BLaER1 (cell line): Measurements from ENCODE around the gene MEIS2.

ENCODE experiments used
- H3K27ac ChIP-seq: shearing (Covaris generic); formaldehyde crosslinking; 2 replicates; pipeline ENCODE4 v1.8.1; 2022
- H3K27me3 ChIP-seq: shearing (Covaris generic); formaldehyde crosslinking; 2 replicates; pipeline ENCODE4 v1.8.1; 2022
- H3K36me3 ChIP-seq: shearing (Covaris generic); formaldehyde crosslinking; 2 replicates; pipeline ENCODE4 v1.8.1; 2022
- H3K4me1 ChIP-seq: shearing (Covaris generic); formaldehyde crosslinking; 2 replicates; pipeline ENCODE4 v1.8.1; 2022
- H3K4me2 ChIP-seq: shearing (Covaris generic); formaldehyde crosslinking; 2 replicates; pipeline ENCODE4 v1.8.1; 2022
- H3K4me3 ChIP-seq: shearing (Covaris generic); formaldehyde crosslinking; 2 replicates; pipeline ENCODE4 v1.8.1; 2022
- H3K9ac ChIP-seq: shearing (Covaris generic); formaldehyde crosslinking; 2 replicates; pipeline ENCODE4 v1.8.1; 2022
- H3K9me3 ChIP-seq: shearing (Covaris generic); formaldehyde crosslinking; 2 replicates; pipeline ENCODE4 v1.8.1; 2022
- H4K20me1 ChIP-seq: shearing (Covaris generic); formaldehyde crosslinking; 2 replicates; pipeline ENCODE4 v1.8.1; 2022
- Cebpa-rat ChIP-seq: shearing (Covaris generic); IDR thresholded peaks from 2 replicates; pipeline ENCODE4 v1.8.1; 2022

Gene MEIS2

DNA sequence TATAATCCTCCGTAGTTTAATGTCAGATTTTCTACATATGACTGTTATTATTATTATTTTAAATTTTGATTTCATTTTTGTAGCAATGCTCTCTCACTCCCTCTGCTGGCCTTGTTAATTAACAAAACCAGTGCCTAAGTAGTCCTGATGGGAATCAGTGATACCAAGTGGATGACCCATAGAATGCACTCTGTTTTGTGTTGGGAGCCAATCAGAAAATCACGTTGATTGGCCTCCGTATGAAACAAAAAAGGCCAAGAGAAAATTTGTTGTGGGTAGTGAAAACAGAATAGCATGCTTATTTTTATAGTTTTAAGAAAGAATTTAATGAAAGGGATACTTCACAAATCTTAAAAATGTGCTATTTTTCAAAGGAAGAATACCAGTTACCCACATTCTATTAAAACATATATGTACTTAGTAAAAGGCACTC, 34.4 kb upstream of the MEIS2 start:
- H3K4me3 ChIP-seq, result no peak overlapping the region
- no peak for TF ChIP-seq Cebpa-rat
- H4K20me1 ChIP-seq, result no peaks in the 10 kb centered on the region
- no peak overlapping the region for H3K9ac ChIP-seq
- H3K27me3 ChIP-seq, result no peaks in the 10 kb centered on the region
- H3K9me3 ChIP-seq, result no peaks in the 10 kb centered on the region
- H3K4me1 ChIP-seq, result peaks cover 5% of the 10 kb centered on the region; the same call in 1 of the 2 replicates
- H3K36me3 ChIP-seq, result no peaks in the 10 kb centered on the region
- no peak overlapping the region for H3K27ac ChIP-seq
- no peak overlapping the region for H3K4me2 ChIP-seq

DNA sequence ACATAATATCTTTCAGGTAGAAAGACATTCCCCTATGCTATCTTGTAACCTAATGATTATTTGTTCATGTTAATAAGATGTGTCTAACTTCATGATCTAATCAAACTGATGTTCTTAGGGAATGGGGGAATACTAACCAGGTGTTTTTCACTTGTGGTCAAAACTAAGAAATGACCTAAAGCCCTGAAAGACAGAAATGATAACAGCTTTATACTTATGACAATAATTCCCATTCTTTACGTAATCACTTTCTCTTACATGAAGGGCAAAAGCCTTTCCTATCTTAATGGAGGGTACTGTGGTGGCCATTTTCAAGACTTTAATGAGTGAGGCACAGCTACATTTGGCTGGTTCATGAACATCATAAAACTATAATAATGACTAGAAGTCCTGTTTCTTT, 33.9 kb upstream of the MEIS2 start:
- Histone ChIP-seq H3K27me3 (no peaks in the 10 kb centered on the region), H3K4me1 (peaks cover 5% of the 10 kb centered on the region; the same call in 1 of the 2 replicates), H3K9ac (no peak overlapping the region), H4K20me1 (no peaks in the 10 kb centered on the region), H3K4me2 (no peak overlapping the region), H3K9me3 (no peaks in the 10 kb centered on the region), H3K36me3 (no peaks in the 10 kb centered on the region), H3K4me3 (no peak overlapping the region), H3K27ac (no peak overlapping the region)
- TF ChIP-seq Cebpa-rat, result no peak

- Histone ChIP-seq H3K4me3 (no peak overlapping the region), H3K27me3 (no peaks in the 10 kb centered on the region), H3K36me3 (no peaks in the 10 kb centered on the region), H3K4me1 (peaks cover 3% of the 10 kb centered on the region; the same call in 1 of the 2 replicates), H3K4me2 (no peak overlapping the region), H3K27ac (no peak overlapping the region), H3K9me3 (no peaks in the 10 kb centered on the region), H3K9ac (no peak overlapping the region), H4K20me1 (no peaks in the 10 kb centered on the region)
- TF ChIP-seq Cebpa-rat, result no peak
These were observed 33.3 kb upstream of the MEIS2 start for GRCh38 chr15:37133602-37134001.

DNA sequence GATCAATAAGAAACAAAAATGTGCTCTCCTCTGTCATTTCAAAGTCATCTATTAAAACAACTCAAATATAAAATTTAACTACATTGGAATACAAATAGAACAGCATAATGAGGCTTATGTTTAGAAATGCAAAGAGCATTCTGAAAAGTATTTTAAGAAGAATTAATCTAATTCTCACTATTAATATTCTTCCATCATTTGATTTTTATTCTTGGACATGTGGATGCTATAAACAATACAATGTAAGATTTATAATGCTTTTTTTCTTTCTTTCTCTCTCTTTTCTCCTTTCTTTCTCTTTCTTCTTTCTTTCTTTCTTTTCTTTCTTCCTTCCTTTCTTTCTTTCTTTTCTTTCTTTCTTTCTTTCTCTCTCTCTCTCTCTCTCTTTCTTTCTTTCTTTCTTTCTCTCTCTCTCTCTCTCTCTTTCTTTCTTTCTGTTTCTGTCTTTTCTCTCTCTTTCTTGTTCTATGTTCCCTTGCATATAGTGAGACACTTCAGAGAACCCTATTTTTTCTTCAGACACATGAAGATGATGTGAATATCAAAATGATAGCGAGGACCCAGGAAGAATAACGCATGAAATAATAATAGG, 32.6 kb upstream of the MEIS2 start:
- no peak for TF ChIP-seq Cebpa-rat
- Histone ChIP-seq H4K20me1 (no peaks in the 10 kb centered on the region), H3K9me3 (no peaks in the 10 kb centered on the region), H3K27me3 (no peaks in the 10 kb centered on the region), H3K9ac (no peak overlapping the region), H3K4me3 (no peak overlapping the region), H3K4me2 (no peak overlapping the region), H3K27ac (no peak overlapping the region), H3K4me1 (no peaks in the 10 kb centered on the region), H3K36me3 (no peaks in the 10 kb centered on the region)

DNA sequence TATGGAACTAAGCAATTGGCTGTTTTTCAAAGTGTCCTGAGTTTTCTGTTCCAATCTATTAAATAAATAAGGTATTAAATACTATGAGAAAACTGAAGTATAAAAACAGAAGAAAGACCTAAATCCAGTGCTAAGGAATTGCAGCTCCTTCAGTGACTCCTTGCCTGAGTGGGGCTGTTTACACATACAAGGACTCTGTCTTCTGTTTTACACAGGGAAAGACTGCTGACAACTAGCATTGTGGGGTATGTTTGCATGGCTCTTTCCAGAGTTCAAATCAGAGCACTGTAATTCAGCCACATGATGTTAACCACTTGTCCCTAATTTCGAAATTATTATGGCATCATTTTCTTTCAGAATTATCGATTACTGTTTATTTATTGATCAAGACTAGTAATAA, 31.3 kb upstream of the MEIS2 start:
- H3K4me3 ChIP-seq, result no peak overlapping the region

GRCh38 chr15:37130356-37130755, 30.0 kb upstream of the MEIS2 start:
- TF ChIP-seq Cebpa-rat, result no peak
- no peak overlapping the region for H3K4me3 ChIP-seq
- no peaks in the 10 kb centered on the region for H3K27me3 ChIP-seq

More for the DNA sequence above, 31.3 kb upstream of the MEIS2 start:
- no peaks in the 10 kb centered on the region for H3K4me1 ChIP-seq
- no peak overlapping the region for H3K9ac ChIP-seq
- no peak overlapping the region for H3K4me2 ChIP-seq
- no peaks in the 10 kb centered on the region for H3K36me3 ChIP-seq
- no peak overlapping the region for H3K27ac ChIP-seq
- H4K20me1 ChIP-seq, result no peaks in the 10 kb centered on the region
- no peaks in the 10 kb centered on the region for H3K9me3 ChIP-seq
- TF ChIP-seq Cebpa-rat, result no peak
- no peaks in the 10 kb centered on the region for H3K27me3 ChIP-seq

GRCh38 chr15:37125143-37125542, 24.8 kb upstream of the MEIS2 start:
- H3K4me3 ChIP-seq, result no peak overlapping the region
- no peak overlapping the region for H3K27ac ChIP-seq
- no peaks in the 10 kb centered on the region for H3K4me1 ChIP-seq
- no peak overlapping the region for H3K4me2 ChIP-seq
- H3K9me3 ChIP-seq, result no peaks in the 10 kb centered on the region
- no peak for TF ChIP-seq Cebpa-rat
- H3K36me3 ChIP-seq, result no peaks in the 10 kb centered on the region
- H4K20me1 ChIP-seq, result no peaks in the 10 kb centered on the region
- no peak overlapping the region for H3K9ac ChIP-seq
- H3K27me3 ChIP-seq, result no peaks in the 10 kb centered on the region

More at GRCh38 chr15:37130356-37130755, 30.0 kb upstream of the MEIS2 start:
- Histone ChIP-seq H3K9ac (no peak overlapping the region), H3K27ac (no peak overlapping the region), H4K20me1 (no peaks in the 10 kb centered on the region), H3K4me1 (no peaks in the 10 kb centered on the region), H3K36me3 (no peaks in the 10 kb centered on the region), H3K9me3 (no peaks in the 10 kb centered on the region), H3K4me2 (no peak overlapping the region)

- no peaks in the 10 kb centered on the region for H3K4me1 ChIP-seq
- no peaks in the 10 kb centered on the region for H3K27me3 ChIP-seq
- no peak overlapping the region for H3K4me2 ChIP-seq
- no peaks in the 10 kb centered on the region for H3K36me3 ChIP-seq
- H3K27ac ChIP-seq, result no peak overlapping the region
- H3K9me3 ChIP-seq, result no peaks in the 10 kb centered on the region
- TF ChIP-seq Cebpa-rat, result no peak
- no peaks in the 10 kb centered on the region for H4K20me1 ChIP-seq
- H3K9ac ChIP-seq, result no peak overlapping the region
- H3K4me3 ChIP-seq, result no peak overlapping the region
These were observed 24.0 kb upstream of the MEIS2 start for GRCh38 chr15:37124331-37124730.

DNA sequence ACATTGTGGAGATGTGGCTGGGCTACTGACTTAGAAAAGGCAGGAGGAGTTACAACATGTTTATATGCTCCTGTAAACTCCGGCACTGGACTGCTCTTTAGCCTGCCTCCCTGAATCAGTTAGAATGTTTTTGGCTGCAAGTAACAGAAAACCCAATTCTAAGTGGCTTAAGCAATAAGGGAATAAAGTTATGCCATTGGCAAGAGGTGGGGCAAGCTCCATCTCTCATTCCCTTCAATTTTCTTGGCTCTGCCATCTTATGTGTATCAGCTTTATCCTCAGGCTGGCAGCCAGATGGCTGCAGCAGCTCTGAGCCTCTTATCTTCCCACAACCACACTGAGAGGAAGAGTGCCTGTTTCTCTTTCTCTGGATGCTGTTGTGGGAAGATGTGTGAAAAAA, 22.4 kb upstream of the MEIS2 start:
- Histone ChIP-seq H3K36me3 (no peaks in the 10 kb centered on the region), H3K27me3 (no peaks in the 10 kb centered on the region), H3K9me3 (no peaks in the 10 kb centered on the region), H3K27ac (no peak overlapping the region), H3K4me3 (no peak overlapping the region), H3K4me2 (no peak overlapping the region), H3K9ac (no peak overlapping the region), H4K20me1 (no peaks in the 10 kb centered on the region), H3K4me1 (no peaks in the 10 kb centered on the region)
- no peak for TF ChIP-seq Cebpa-rat

DNA sequence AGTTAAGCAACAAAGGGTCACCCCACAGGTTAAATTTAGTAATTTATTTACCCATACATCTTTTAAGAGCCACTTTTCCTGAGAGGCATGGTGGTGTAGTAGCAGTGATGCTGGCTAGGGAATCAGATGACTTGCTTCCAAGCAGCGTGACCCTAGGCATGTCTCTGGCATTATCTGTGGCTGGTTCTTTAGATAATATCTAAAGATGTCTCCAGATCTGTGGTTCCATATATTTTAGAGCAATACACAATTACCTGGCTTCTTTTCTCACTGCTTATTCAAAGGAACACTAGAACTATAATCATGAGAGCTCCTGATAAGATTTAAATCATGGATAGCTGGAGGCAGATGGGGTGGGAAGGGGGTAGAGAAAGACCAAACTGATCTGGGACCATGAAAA, 21.1 kb upstream of the MEIS2 start:
- Histone ChIP-seq H3K4me3 (no peak overlapping the region), H3K9me3 (no peaks in the 10 kb centered on the region), H3K9ac (no peak overlapping the region), H3K4me1 (no peaks in the 10 kb centered on the region), H4K20me1 (no peaks in the 10 kb centered on the region), H3K4me2 (no peak overlapping the region), H3K27ac (no peak overlapping the region), H3K36me3 (no peaks in the 10 kb centered on the region), H3K27me3 (no peaks in the 10 kb centered on the region)
- TF ChIP-seq Cebpa-rat, result no peak

- Histone ChIP-seq H3K9ac (no peak overlapping the region), H3K4me1 (no peaks in the 10 kb centered on the region), H3K4me3 (no peak overlapping the region), H3K4me2 (no peak overlapping the region), H3K36me3 (no peaks in the 10 kb centered on the region), H3K9me3 (no peaks in the 10 kb centered on the region), H3K27ac (no peak overlapping the region), H4K20me1 (no peaks in the 10 kb centered on the region), H3K27me3 (no peaks in the 10 kb centered on the region)
- no peak for TF ChIP-seq Cebpa-rat
These were observed 16.7 kb upstream of the MEIS2 start for GRCh38 chr15:37117030-37117429.
